ENCODE results near the gene PACS2.
A peak's percentile ranks its signal among the peaks of the same experiment; 100 is the strongest.

PACS2 gene

GRCh38 chr14:105422695-105423487 is 108.3 kb downstream of the PACS2 start:
- Histone ChIP-seq H3K27me3 (replicated peaks in 2 of 5; ENCODE audit: control insufficient read depth in 4 of 5, insufficient read depth in 5 of 5, low read length in 4 of 5) (no peaks in the 10 kb centered on the region), H3K4me1 (ENCODE audit: control extremely low read depth in 1 of 4, control insufficient read depth in 4 of 4, insufficient read depth in 4 of 4, low read length in 3 of 4) (peaks cover 0 to 40% (median 38%) of the 10 kb centered on the region in 4 experiments), H3K4me3 (ENCODE audit: control insufficient read depth in 1 of 7, extremely low read depth in 1 of 7, insufficient read depth in 4 of 7, low read depth in 2 of 7, low read length in 6 of 7) (peak overlapping the region in 2 of 7 experiments; percentile 84 to 89), H3K9me3 (ENCODE audit: control extremely low read depth in 1 of 5, control insufficient read depth in 4 of 5, insufficient read depth in 2 of 5, low read depth in 1 of 5, low read length in 4 of 5) (peaks cover 0 to 5% (median 0%) of the 10 kb centered on the region in 5 experiments), H3K27ac (ENCODE audit: insufficient read depth in 1 of 2, low read depth in 1 of 2, low read length in 2 of 2, poor library complexity in 1 of 2, severe bottlenecking in 2 of 2) (no peak overlapping the region), H3K36me3 (ENCODE audit: control insufficient read depth in 4 of 4, insufficient read depth in 4 of 4, low read length in 3 of 4) (peaks cover 0 to 48% (median 15%) of the 10 kb centered on the region in 4 experiments)
- DNase-seq, result no peak
- WGBS (ENCODE audit: insufficient coverage), result 88% methylated on average over 20 of the region's 21 CpGs
- POLR2A ChIA-PET, result no interaction called here
- CTCF ChIA-PET, result interaction anchor here (0.6 to 1.3 kb wide), 2 partner anchors 9 to 19 kb away, joined by 3 read pairs; no protein-coding TSS in a partner anchor

DNA sequence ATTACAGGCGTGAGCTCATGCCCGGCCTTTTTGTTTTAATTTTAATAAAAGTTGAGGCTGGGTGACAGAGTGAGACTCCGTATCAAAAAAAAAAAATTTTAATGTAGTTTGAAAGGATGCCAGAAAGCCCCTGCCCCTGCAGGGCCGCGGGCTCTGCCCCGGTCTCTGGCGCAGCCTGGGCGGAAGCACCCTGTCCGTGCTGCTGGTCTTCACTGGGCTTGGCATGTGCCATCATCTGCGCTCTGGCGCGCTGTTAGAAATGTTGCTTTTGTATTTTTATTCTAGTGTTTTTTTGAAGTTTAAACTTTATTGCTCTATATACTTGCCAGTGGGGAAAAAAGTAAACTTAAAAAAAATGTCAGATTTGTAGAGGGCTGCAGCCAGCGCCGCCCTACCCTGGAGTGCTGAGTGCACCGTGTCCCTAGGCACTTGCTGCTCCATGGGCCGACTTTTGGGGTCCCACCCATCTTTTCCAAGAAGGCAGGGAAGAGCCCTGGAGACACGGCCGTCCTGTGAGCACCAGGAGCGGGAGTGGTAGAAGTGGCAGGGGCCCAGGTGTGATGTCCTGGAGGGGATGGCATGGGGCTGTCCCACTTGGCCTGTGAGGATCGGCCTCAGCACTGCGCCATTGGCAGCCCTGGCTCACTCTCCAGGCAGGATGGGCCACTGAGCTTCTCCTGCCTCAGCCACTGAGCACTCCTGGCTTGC is 109.1 kb downstream of the PACS2 start:
- H3K36me3 ChIP-seq (ENCODE audit: control insufficient read depth in 4 of 4, insufficient read depth in 4 of 4, low read length in 3 of 4), result peaks cover 0 to 48% (median 18%) of the 10 kb centered on the region in 4 experiments
- no peak overlapping the region for H3K27ac ChIP-seq (ENCODE audit: insufficient read depth in 1 of 2, low read depth in 1 of 2, low read length in 2 of 2, poor library complexity in 1 of 2, severe bottlenecking in 2 of 2)
- H3K4me1 ChIP-seq (ENCODE audit: control extremely low read depth in 1 of 4, control insufficient read depth in 4 of 4, insufficient read depth in 4 of 4, low read length in 3 of 4), result peaks cover 0 to 38% (median 35%) of the 10 kb centered on the region in 4 experiments
- POLR2A ChIA-PET, result no interaction called here
- CTCF ChIA-PET, result interaction anchor here (1.3 kb wide), 1 partner anchor 20 kb away, joined by 3 read pairs; no protein-coding TSS in a partner anchor
- H3K27me3 ChIP-seq (replicated peaks in 2 of 5; ENCODE audit: control insufficient read depth in 4 of 5, insufficient read depth in 5 of 5, low read length in 4 of 5), result no peaks in the 10 kb centered on the region
- H3K9me3 ChIP-seq (ENCODE audit: control extremely low read depth in 1 of 5, control insufficient read depth in 4 of 5, insufficient read depth in 2 of 5, low read depth in 1 of 5, low read length in 4 of 5), result peaks cover 0 to 5% (median 0%) of the 10 kb centered on the region in 5 experiments
- 97% methylated on average over 17 of the region's 21 CpGs for WGBS (ENCODE audit: insufficient coverage)
- H3K4me3 ChIP-seq (ENCODE audit: control insufficient read depth in 1 of 7, extremely low read depth in 1 of 7, insufficient read depth in 4 of 7, low read depth in 2 of 7, low read length in 6 of 7), result no peak overlapping the region
- no peak for DNase-seq

DNA sequence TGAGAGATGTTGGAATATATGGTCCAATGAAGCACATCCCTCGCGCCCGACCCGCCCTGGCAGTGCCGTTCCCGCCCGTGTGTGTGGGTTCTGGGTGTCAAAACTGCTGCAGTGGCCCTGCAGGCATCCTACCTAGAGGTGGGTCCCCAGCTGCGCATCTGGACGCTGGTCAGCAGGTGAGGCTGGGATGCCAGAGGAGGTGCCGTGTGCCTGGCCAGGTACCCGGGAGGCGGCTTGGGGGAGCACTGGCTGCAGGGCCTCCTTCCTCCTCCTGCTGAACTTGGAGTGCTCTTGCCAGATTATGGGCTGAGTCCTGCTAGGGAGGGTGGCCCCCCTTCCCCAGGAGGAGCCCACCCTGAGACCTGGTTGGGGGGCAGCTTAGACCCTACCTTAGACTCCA is 110.3 kb downstream of the PACS2 start:
- Histone ChIP-seq H3K27me3 (replicated peaks in 2 of 5; ENCODE audit: control insufficient read depth in 4 of 5, insufficient read depth in 5 of 5, low read length in 4 of 5) (no peaks in the 10 kb centered on the region), H3K36me3 (ENCODE audit: control insufficient read depth in 4 of 4, insufficient read depth in 4 of 4, low read length in 3 of 4) (peaks cover 0 to 51% (median 19%) of the 10 kb centered on the region in 4 experiments), H3K9me3 (ENCODE audit: control extremely low read depth in 1 of 5, control insufficient read depth in 4 of 5, insufficient read depth in 2 of 5, low read depth in 1 of 5, low read length in 4 of 5) (peaks cover 0 to 5% (median 0%) of the 10 kb centered on the region in 5 experiments), H3K4me1 (ENCODE audit: control extremely low read depth in 1 of 4, control insufficient read depth in 4 of 4, insufficient read depth in 4 of 4, low read length in 3 of 4) (peaks cover 0 to 29% (median 27%) of the 10 kb centered on the region in 4 experiments), H3K4me3 (ENCODE audit: control insufficient read depth in 1 of 7, extremely low read depth in 1 of 7, insufficient read depth in 4 of 7, low read depth in 2 of 7, low read length in 6 of 7) (no peak overlapping the region), H3K27ac (ENCODE audit: insufficient read depth in 1 of 2, low read depth in 1 of 2, low read length in 2 of 2, poor library complexity in 1 of 2, severe bottlenecking in 2 of 2) (no peak overlapping the region)
- CTCF ChIA-PET, result interaction anchor here (1.3 kb wide), 1 partner anchor 23 kb away, joined by 4 read pairs; no protein-coding TSS in a partner anchor
- WGBS (ENCODE audit: insufficient coverage), result 98% methylated on average over 12 of the region's 12 CpGs
- no peak for DNase-seq
- POLR2A ChIA-PET, result no interaction called here

- Histone ChIP-seq H3K27ac (ENCODE audit: insufficient read depth in 1 of 2, low read depth in 1 of 2, low read length in 2 of 2, poor library complexity in 1 of 2, severe bottlenecking in 2 of 2) (no peak overlapping the region), H3K4me3 (ENCODE audit: control insufficient read depth in 1 of 7, extremely low read depth in 1 of 7, insufficient read depth in 4 of 7, low read depth in 2 of 7, low read length in 6 of 7) (no peak overlapping the region), H3K4me1 (ENCODE audit: control extremely low read depth in 1 of 4, control insufficient read depth in 4 of 4, insufficient read depth in 4 of 4, low read length in 3 of 4) (peaks cover 0 to 23% (median 21%) of the 10 kb centered on the region in 4 experiments), H3K36me3 (ENCODE audit: control insufficient read depth in 4 of 4, insufficient read depth in 4 of 4, low read length in 3 of 4) (peaks cover 0 to 61% (median 28%) of the 10 kb centered on the region in 4 experiments), H3K27me3 (replicated peaks in 2 of 5; ENCODE audit: control insufficient read depth in 4 of 5, insufficient read depth in 5 of 5, low read length in 4 of 5) (no peaks in the 10 kb centered on the region), H3K9me3 (ENCODE audit: control extremely low read depth in 1 of 5, control insufficient read depth in 4 of 5, insufficient read depth in 2 of 5, low read depth in 1 of 5, low read length in 4 of 5) (peaks cover 0 to 5% (median 0%) of the 10 kb centered on the region in 5 experiments)
- POLR2A ChIA-PET, result no interaction called here
- CTCF ChIA-PET, result no interaction called here
- no peak for DNase-seq
- 98% methylated on average over 19 of the region's 23 CpGs for WGBS (ENCODE audit: insufficient coverage)
These were observed 111.3 kb downstream of the PACS2 start for GRCh38 chr14:105425823-105426247.

GRCh38 chr14:105426416-105427130 is 112.0 kb downstream of the PACS2 start:
- POLR2A ChIA-PET, result no interaction called here

DNA sequence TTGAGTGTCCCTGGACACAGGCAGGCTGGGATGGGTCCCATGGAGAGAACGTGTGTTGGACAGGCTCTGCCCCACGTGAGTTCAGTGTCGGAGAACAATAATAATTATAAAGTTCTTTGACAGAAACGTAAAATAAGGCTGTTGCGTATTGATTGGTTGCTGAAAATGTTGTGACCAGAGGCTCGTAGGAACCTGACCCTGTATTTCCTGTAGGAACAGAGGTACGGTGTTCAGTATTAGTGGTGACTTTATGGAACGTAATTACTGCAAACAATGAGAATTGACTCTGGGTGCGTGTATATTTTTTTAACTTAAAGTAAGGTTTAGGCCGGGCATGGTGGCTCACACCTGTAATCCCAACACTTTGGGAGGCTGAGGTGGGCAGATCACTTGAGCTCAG is 112.9 kb downstream of the PACS2 start:
- CTCF ChIA-PET, result interaction anchor here (0.7 to 1.4 kb wide), 4 partner anchors 10 to 63 kb away, joined by 3 to 4 read pairs (median 3); no protein-coding TSS in a partner anchor
- H3K36me3 ChIP-seq (ENCODE audit: control insufficient read depth in 4 of 4, insufficient read depth in 4 of 4, low read length in 3 of 4), result peaks cover 0 to 61% (median 34%) of the 10 kb centered on the region in 4 experiments
- H3K27ac ChIP-seq (ENCODE audit: insufficient read depth in 1 of 2, low read depth in 1 of 2, low read length in 2 of 2, poor library complexity in 1 of 2, severe bottlenecking in 2 of 2), result no peak overlapping the region
- peaks cover 0 to 7% (median 5%) of the 10 kb centered on the region in 4 experiments for H3K4me1 ChIP-seq (ENCODE audit: control extremely low read depth in 1 of 4, control insufficient read depth in 4 of 4, insufficient read depth in 4 of 4, low read length in 3 of 4)
- POLR2A ChIA-PET, result interaction anchor here (0.6 kb wide), 3 partner anchors 16 to 57 kb away, joined by 3 to 6 read pairs (median 3); no protein-coding TSS in a partner anchor
- no peak overlapping the region for H3K4me3 ChIP-seq (ENCODE audit: control insufficient read depth in 1 of 7, extremely low read depth in 1 of 7, insufficient read depth in 4 of 7, low read depth in 2 of 7, low read length in 6 of 7)
- H3K9me3 ChIP-seq (ENCODE audit: control extremely low read depth in 1 of 5, control insufficient read depth in 4 of 5, insufficient read depth in 2 of 5, low read depth in 1 of 5, low read length in 4 of 5), result peaks cover 0 to 5% (median 0%) of the 10 kb centered on the region in 5 experiments
- DNase-seq, result no peak
- 100% methylated on average over 9 of the region's 10 CpGs for WGBS (ENCODE audit: insufficient coverage)
- H3K27me3 ChIP-seq (replicated peaks in 2 of 5; ENCODE audit: control insufficient read depth in 4 of 5, insufficient read depth in 5 of 5, low read length in 4 of 5), result no peaks in the 10 kb centered on the region

More at GRCh38 chr14:105426416-105427130, 112.0 kb downstream of the PACS2 start:
- CTCF ChIA-PET, result interaction anchor here (1.0 kb wide), 1 partner anchor 37 kb away, joined by 3 read pairs; no protein-coding TSS in a partner anchor
- H3K36me3 ChIP-seq (ENCODE audit: control insufficient read depth in 4 of 4, insufficient read depth in 4 of 4, low read length in 3 of 4), result peaks cover 0 to 64% (median 33%) of the 10 kb centered on the region in 4 experiments
- no peak for DNase-seq
- WGBS (ENCODE audit: insufficient coverage), result 99% methylated on average over 17 of the region's 21 CpGs
- H3K27me3 ChIP-seq (replicated peaks in 2 of 5; ENCODE audit: control insufficient read depth in 4 of 5, insufficient read depth in 5 of 5, low read length in 4 of 5), result no peaks in the 10 kb centered on the region
- H3K9me3 ChIP-seq (ENCODE audit: control extremely low read depth in 1 of 5, control insufficient read depth in 4 of 5, insufficient read depth in 2 of 5, low read depth in 1 of 5, low read length in 4 of 5), result peaks cover 0 to 5% (median 0%) of the 10 kb centered on the region in 5 experiments
- peaks cover 0 to 16% (median 14%) of the 10 kb centered on the region in 4 experiments for H3K4me1 ChIP-seq (ENCODE audit: control extremely low read depth in 1 of 4, control insufficient read depth in 4 of 4, insufficient read depth in 4 of 4, low read length in 3 of 4)
- H3K4me3 ChIP-seq (ENCODE audit: control insufficient read depth in 1 of 7, extremely low read depth in 1 of 7, insufficient read depth in 4 of 7, low read depth in 2 of 7, low read length in 6 of 7), result no peak overlapping the region
- no peak overlapping the region for H3K27ac ChIP-seq (ENCODE audit: insufficient read depth in 1 of 2, low read depth in 1 of 2, low read length in 2 of 2, poor library complexity in 1 of 2, severe bottlenecking in 2 of 2)

Data from common myeloid progenitor, CD34-positive (primary cell).